ENCODE measurements around the gene CEP95.
"Not testable (repeated sequence)": the region's sequence is repeated elsewhere in the genome, so short reads cannot be mapped to it uniquely, and the experiment has no call there.

The CEP95 gene

DNA sequence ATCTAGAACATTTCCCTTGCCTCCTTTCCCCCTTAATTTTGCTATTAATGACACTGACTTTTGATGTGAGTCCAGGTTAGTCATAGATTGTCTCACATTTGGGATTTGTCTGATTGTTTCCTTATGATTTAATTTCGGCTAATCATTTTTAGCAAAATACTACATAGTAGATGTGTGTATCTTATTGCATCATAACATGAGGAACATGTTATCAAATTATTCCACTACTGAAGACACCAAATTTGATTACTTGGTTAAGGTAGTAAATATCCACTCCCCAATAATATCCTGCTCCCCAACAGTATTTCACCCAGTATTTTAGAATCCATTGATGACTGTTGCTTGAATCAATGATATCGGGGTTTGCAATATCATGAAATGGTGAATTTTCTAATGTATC lies 12.7 kb upstream of the CEP95 start:
- H3K4me3 ChIP-seq (ENCODE audit: low read depth, low read length): no peak overlapping the region
- H3K27ac ChIP-seq: no peak overlapping the region
- H3K4me1 ChIP-seq: peaks cover 4% of the 10 kb centered on the region
- H3K27me3 ChIP-seq (ENCODE audit: control insufficient read depth, insufficient read depth, low read length): no peaks in the 10 kb centered on the region
- no peaks in the 10 kb centered on the region for H3K9me3 ChIP-seq (ENCODE audit: control insufficient read depth, low read length)
- TF ChIP-seq, protein P1, sequence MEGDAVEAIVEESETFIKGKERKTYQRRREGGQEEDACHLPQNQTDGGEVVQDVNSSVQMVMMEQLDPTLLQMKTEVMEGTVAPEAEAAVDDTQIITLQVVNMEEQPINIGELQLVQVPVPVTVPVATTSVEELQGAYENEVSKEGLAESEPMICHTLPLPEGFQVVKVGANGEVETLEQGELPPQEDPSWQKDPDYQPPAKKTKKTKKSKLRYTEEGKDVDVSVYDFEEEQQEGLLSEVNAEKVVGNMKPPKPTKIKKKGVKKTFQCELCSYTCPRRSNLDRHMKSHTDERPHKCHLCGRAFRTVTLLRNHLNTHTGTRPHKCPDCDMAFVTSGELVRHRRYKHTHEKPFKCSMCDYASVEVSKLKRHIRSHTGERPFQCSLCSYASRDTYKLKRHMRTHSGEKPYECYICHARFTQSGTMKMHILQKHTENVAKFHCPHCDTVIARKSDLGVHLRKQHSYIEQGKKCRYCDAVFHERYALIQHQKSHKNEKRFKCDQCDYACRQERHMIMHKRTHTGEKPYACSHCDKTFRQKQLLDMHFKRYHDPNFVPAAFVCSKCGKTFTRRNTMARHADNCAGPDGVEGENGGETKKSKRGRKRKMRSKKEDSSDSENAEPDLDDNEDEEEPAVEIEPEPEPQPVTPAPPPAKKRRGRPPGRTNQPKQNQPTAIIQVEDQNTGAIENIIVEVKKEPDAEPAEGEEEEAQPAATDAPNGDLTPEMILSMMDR (IDR thresholded peaks at IDR 0.05): no peak
- no peak overlapping the region for H3K9ac ChIP-seq
- peaks cover 3% of the 10 kb centered on the region for H3K79me2 ChIP-seq
- H2AFZ ChIP-seq: no peak overlapping the region
- no peaks in the 10 kb centered on the region for H3K36me3 ChIP-seq (ENCODE audit: control insufficient read depth, insufficient read depth, low read length)
- H3K4me2 ChIP-seq (ENCODE audit: low read length): no peak overlapping the region

DNA sequence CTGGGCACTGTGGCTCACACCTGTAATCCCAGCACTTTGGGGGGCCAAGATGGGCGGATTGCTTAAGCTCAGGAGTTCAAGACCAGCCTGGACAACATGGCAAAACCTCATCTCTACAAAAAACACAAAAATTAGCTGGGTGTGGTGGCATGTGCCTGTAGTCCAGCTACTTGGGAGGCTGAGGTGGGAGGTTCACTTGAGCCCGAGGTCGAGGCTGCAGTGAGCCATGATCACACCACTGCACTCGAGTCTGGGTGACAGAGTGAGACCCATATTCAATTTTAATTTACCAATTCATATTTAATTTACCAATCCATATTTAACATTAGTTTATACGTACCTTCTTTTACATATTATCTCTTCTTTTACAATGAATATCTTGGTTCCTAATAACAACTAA lies 11.5 kb upstream of the CEP95 start:
- not testable (repeated sequence) for H3K79me2 ChIP-seq; H3K9ac ChIP-seq; H3K27ac ChIP-seq; H3K4me3 ChIP-seq (ENCODE audit: low read depth, low read length); H3K36me3 ChIP-seq (ENCODE audit: control insufficient read depth, insufficient read depth, low read length); H3K4me2 ChIP-seq (ENCODE audit: low read length); H2AFZ ChIP-seq; H3K4me1 ChIP-seq; H3K27me3 ChIP-seq (ENCODE audit: control insufficient read depth, insufficient read depth, low read length); H3K9me3 ChIP-seq (ENCODE audit: control insufficient read depth, low read length)

DNA sequence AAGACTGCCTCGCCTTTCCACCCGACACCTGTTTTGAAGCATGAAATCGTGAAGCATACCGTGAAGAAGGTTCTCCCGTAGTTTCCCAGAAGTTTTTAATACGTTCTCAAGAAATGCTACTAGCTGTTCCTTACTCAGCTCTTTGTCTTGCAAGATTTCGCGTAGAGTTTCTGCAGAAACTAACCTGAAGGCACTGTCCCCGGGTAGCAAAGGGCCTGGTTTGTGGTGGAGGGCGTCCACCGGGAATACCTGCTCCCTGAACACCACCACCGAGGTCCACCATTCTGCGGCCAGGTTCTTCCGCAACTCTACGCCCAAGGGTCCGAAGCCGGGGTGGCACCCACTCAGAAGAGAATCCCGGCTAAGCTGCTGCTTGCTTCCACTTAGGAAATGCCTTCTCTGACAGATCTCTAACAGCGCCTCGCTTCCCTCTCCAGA lies 10.4 kb upstream of the CEP95 start:
- H3K4me1 ChIP-seq: peaks cover 4% of the 10 kb centered on the region
- H3K27me3 ChIP-seq (ENCODE audit: control insufficient read depth, insufficient read depth, low read length): no peaks in the 10 kb centered on the region
- no peaks in the 10 kb centered on the region for H3K36me3 ChIP-seq (ENCODE audit: control insufficient read depth, insufficient read depth, low read length)
- peak overlapping the region; percentile 90 for H3K4me2 ChIP-seq (ENCODE audit: low read length)
- peak overlapping the region; percentile 61 for H3K4me3 ChIP-seq (ENCODE audit: low read depth, low read length)
- H3K9ac ChIP-seq: peak overlapping the region; percentile 31
- TF ChIP-seq, protein P1 (IDR thresholded peaks at IDR 0.05): no peak
- H2AFZ ChIP-seq: peak overlapping the region; percentile 72
- H3K9me3 ChIP-seq (ENCODE audit: control insufficient read depth, low read length): no peaks in the 10 kb centered on the region
- H3K27ac ChIP-seq: peak overlapping the region; percentile 68
- peaks cover 8% of the 10 kb centered on the region for H3K79me2 ChIP-seq

DNA sequence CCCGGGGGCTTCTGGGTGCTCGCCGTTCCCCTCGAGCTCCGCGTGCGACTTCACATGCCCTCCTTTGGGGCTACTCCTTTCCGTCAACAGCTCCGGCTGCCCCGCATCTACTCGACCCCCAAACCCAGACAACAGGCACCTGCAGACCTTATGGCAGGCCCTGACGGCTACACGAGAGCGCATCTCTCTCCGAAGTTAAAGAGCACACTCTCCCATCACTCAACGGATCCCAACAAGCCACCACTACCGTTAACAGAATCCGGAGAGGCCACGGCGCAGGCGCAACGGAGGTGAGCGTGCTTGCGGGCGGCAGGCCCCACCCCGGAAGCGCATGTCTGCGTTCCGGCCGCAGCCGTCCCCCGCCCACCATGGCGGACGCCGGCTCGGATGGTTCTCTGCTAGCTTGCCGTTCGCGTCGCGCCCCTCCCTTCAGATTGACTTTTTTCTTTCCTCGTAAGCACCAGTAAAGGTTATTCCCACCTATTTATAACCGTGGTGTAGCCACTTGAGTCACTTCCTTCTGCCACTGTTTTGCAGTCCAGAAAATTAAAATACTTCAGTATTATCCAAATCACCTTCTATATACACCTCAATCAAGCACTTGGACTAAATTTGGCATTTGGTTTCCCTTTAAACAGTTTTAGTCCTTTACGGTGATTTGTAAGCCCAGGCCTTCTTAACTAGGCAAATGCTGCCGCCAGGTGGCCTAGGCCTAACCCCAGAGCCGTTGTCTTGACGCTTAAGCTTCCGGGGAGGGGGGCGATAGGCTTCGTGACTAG lies 9.8 kb upstream of the CEP95 start, which contains the start of gene POLG2:
TSS of gene POLG2 (minus strand) at position 269 of the 779 bp plus-strand sequence. CDS start at position 183, 86 bp downstream.
- Histone ChIP-seq H3K27ac (peak within 1 kb of the TSS; percentile 68), H3K27me3 (ENCODE audit: control insufficient read depth, insufficient read depth, low read length) (no peaks in the 10 kb centered on the region), H3K4me1 (peaks cover 4% of the 10 kb centered on the region), H3K79me2 (peaks cover 10% of the 10 kb centered on the region), H3K4me3 (ENCODE audit: low read depth, low read length) (peak within 1 kb of the TSS; percentile 61), H3K9me3 (ENCODE audit: control insufficient read depth, low read length) (no peaks in the 10 kb centered on the region), H3K9ac (peak within 1 kb of the TSS; percentile 31), H2AFZ (peak within 1 kb of the TSS; percentile 72), H3K36me3 (ENCODE audit: control insufficient read depth, insufficient read depth, low read length) (no peaks in the 10 kb centered on the region), H3K4me2 (ENCODE audit: low read length) (peak within 1 kb of the TSS; percentile 90)
- TF ChIP-seq, protein P1 (IDR thresholded peaks at IDR 0.05): peak; percentile 43

DNA sequence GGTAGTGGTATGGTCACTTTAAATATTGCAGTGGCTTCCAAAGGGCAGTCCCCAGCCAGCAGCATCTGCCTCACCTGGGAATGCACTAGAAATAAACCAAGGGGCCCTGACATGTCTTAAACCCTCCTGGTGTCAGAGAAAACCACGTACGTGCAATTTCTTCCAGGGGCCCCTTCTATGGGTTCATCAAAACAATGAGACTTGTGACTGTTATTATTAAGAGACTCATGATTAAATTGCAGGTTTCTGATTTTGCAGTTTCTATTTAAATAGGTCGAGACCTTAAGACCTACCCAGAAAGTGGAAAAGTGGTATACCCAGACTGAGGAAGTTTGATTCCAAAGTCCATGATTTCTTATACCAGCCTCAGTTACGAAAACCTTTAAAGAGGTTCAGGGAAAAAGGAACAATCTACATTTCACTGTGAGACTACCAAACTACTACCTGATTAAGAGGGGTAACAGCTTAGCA lies 9.2 kb upstream of the CEP95 start:
- no peaks in the 10 kb centered on the region for H3K36me3 ChIP-seq (ENCODE audit: control insufficient read depth, insufficient read depth, low read length)
- peaks cover 4% of the 10 kb centered on the region for H3K4me1 ChIP-seq

More for the DNA sequence above, 9.2 kb upstream of the CEP95 start:
- peak overlapping the region; percentile 90 for H3K4me2 ChIP-seq (ENCODE audit: low read length)
- H3K27ac ChIP-seq: peak overlapping the region; percentile 68
- TF ChIP-seq, protein P1 (IDR thresholded peaks at IDR 0.05): no peak
- no peak overlapping the region for H2AFZ ChIP-seq
- peaks cover 13% of the 10 kb centered on the region for H3K79me2 ChIP-seq
- peak overlapping the region; percentile 61 for H3K4me3 ChIP-seq (ENCODE audit: low read depth, low read length)
- H3K9ac ChIP-seq: no peak overlapping the region
- no peaks in the 10 kb centered on the region for H3K9me3 ChIP-seq (ENCODE audit: control insufficient read depth, low read length)
- no peaks in the 10 kb centered on the region for H3K27me3 ChIP-seq (ENCODE audit: control insufficient read depth, insufficient read depth, low read length)

All from parathyroid adenoma (tissue), 2 donors.